ENCODE data around the gene COX17. TPM values are rescaled to one million over a fixed set of nuclear protein-coding genes. Genes with fewer than 3 reads are reported as not detected.
A peak's percentile ranks its signal among the peaks of the same experiment; 100 is the strongest.
"Not testable (repeated sequence)": the region's sequence is repeated elsewhere in the genome, so short reads cannot be mapped to it uniquely, and the experiment has no call there.

Gene COX17
- total and polyA plus RNA-seq, 12 donors: 38.3 to 555 (median 104) TPM

GRCh38 chr3:119681279-119681678 is 4.1 kb upstream of the COX17 start:
- DNase-seq: no peak

DNA sequence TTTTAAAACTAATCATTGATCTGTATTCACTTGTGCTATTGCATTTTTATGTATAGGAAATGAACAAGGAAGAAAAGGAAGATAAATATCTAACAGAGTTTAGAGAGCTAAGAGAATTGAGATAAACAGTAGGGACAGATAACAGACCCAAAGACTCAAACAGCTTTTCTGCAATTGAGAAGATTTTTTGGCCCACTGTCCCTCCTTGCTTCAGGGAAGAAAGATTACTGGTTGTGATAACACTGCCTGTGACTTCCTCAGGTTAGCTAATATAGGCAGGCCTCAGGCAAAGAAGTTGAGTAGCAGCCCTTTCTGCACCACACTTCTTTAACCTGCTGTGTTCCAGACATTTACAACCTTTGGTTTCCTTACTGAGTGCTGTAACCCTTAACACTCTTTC is 2.7 kb upstream of the COX17 start:
- intact Hi-C loops (cut with DNase I): loop anchor here (10.0 kb wide), 3 partner anchors 75 to 405 kb away; partner anchors contain the start of gene PLA1A (in 1 of the 2)
- Histone ChIP-seq H3K4me3 (no peak overlapping the region), H3K9me3 (replicated peaks in 1 of 3) (no peaks in the 10 kb centered on the region), H3K4me1 (replicated peaks in 1 of 2) (peaks cover 8 to 16% of the 10 kb centered on the region in 2 donors), H3K27me3 (no peaks in the 10 kb centered on the region), H3K36me3 (replicated peaks in 1 of 2) (no peaks in the 10 kb centered on the region), H3K27ac (no peak overlapping the region)
- DNase-seq: no peak
- TF ChIP-seq POLR2A (IDR thresholded peaks at IDR 0.05): no peak
- TF ChIP-seq, protein P1, sequence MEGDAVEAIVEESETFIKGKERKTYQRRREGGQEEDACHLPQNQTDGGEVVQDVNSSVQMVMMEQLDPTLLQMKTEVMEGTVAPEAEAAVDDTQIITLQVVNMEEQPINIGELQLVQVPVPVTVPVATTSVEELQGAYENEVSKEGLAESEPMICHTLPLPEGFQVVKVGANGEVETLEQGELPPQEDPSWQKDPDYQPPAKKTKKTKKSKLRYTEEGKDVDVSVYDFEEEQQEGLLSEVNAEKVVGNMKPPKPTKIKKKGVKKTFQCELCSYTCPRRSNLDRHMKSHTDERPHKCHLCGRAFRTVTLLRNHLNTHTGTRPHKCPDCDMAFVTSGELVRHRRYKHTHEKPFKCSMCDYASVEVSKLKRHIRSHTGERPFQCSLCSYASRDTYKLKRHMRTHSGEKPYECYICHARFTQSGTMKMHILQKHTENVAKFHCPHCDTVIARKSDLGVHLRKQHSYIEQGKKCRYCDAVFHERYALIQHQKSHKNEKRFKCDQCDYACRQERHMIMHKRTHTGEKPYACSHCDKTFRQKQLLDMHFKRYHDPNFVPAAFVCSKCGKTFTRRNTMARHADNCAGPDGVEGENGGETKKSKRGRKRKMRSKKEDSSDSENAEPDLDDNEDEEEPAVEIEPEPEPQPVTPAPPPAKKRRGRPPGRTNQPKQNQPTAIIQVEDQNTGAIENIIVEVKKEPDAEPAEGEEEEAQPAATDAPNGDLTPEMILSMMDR (IDR thresholded peaks at IDR 0.05): no peak

More at GRCh38 chr3:119681279-119681678, 4.1 kb upstream of the COX17 start:
- Histone ChIP-seq H3K4me1 (replicated peaks in 1 of 2) (peaks cover under 1 to 2% of the 10 kb centered on the region in 2 donors), H3K4me3 (no peak overlapping the region), H3K36me3 (replicated peaks in 1 of 2) (no peaks in the 10 kb centered on the region), H3K27me3 (no peaks in the 10 kb centered on the region), H3K27ac (no peak overlapping the region), H3K9me3 (replicated peaks in 1 of 3) (no peaks in the 10 kb centered on the region)
- 34 to 46% (median 39%) methylated on average over 1 of the region's 1 CpG for WGBS, 4 donors
- intact Hi-C loops (cut with DNase I): loop anchor here (10.0 kb wide), 2 partner anchors 86 to 406 kb away; partner anchors contain the start of gene PLA1A (in 1 of the 2)
- TF ChIP-seq, protein P1 (IDR thresholded peaks at IDR 0.05): peak in 5 of 6 experiments; percentile 49 to 67 (median 59)
- no peak for TF ChIP-seq POLR2A (IDR thresholded peaks at IDR 0.05)

- Histone ChIP-seq H3K27ac (peak overlapping the region in 1 of 5 donors; percentile 88), H3K4me1 (replicated peaks in 1 of 2) (peaks cover 8 to 19% of the 10 kb centered on the region in 2 donors), H3K36me3 (replicated peaks in 1 of 2) (peaks cover 0 to 14% of the 10 kb centered on the region in 2 donors)
- DNase-seq; H3K4me3 ChIP-seq; H3K27me3 ChIP-seq; H3K9me3 ChIP-seq (replicated peaks in 1 of 3): not testable (repeated sequence)
- 95 to 97% (median 97%) methylated on average over 10 of the region's 10 CpGs for WGBS, 4 donors
- intact Hi-C loops (cut with DNase I): loop anchor here in 1 of 2 donors (10.0 kb wide), 1 partner anchor 73 kb away; no protein-coding TSS in a partner anchor
Observed at GRCh38 chr3:119678209-119678608, 1.0 kb upstream of the COX17 start.

GRCh38 chr3:119677641-119677934 is 382 bp upstream of the COX17 start:
- no peak for TF ChIP-seq POLR2A (IDR thresholded peaks at IDR 0.05)
- TF ChIP-seq, protein P1 (IDR thresholded peaks at IDR 0.05): no peak
- Histone ChIP-seq H3K36me3 (replicated peaks in 1 of 2) (peaks cover 0 to 20% of the 10 kb centered on the region in 2 donors), H3K27me3 (no peaks in the 10 kb centered on the region), H3K9me3 (replicated peaks in 1 of 3) (no peaks in the 10 kb centered on the region), H3K4me3 (peak overlapping the region in 3 of 4 donors; percentile 14 to 83 (median 67)), H3K27ac (peak overlapping the region; percentile 88 to 97 (median 93)), H3K4me1 (replicated peaks in 1 of 2) (peaks cover 8 to 24% of the 10 kb centered on the region in 2 donors)
- no peak for DNase-seq
- intact Hi-C loops (cut with DNase I): loop anchor here in 1 of 2 donors (10.0 kb wide), 1 partner anchor 73 kb away; no protein-coding TSS in a partner anchor
- 7 to 15% (median 10%) methylated on average over 6 of the region's 6 CpGs for WGBS, 4 donors

DNA sequence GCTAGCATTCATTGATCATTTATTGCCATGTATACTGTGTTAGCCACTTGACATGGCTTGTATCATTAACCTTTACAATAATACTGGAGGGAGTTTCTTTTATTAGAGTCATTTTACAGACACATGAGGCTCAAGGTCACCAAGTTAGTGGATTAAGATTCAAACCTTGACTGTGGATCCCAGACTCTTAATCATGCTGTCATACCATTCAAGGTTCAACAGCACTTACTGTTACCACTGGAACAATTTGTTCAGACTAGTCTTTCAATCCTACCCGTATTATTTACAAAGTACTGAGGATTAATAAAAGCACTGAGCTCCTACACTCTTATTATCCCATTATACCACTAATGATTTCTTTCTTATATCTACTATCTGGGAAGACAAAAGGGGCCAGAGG is 1.2 kb downstream of the COX17 start:
- Histone ChIP-seq H3K27ac (peak overlapping the region; percentile 66 to 97 (median 93)), H3K27me3 (no peaks in the 10 kb centered on the region), H3K4me1 (replicated peaks in 1 of 2) (peaks cover 8 to 29% of the 10 kb centered on the region in 2 donors), H3K9me3 (replicated peaks in 1 of 3) (no peaks in the 10 kb centered on the region), H3K4me3 (peak overlapping the region in 2 of 4 donors; percentile 67 to 83), H3K36me3 (replicated peaks in 1 of 2) (peaks cover 0 to 28% of the 10 kb centered on the region in 2 donors)
- 14 to 43% (median 19%) methylated on average over 1 of the region's 1 CpG for WGBS, 4 donors
- intact Hi-C loops (cut with DNase I): loop anchor here in 1 of 2 donors (10.0 kb wide), 1 partner anchor 71 kb away; no protein-coding TSS in a partner anchor
- peak in 1 of 7 donors; percentile 10 for DNase-seq
- peak in 1 of 2 donors; percentile 41 for TF ChIP-seq POLR2A (IDR thresholded peaks at IDR 0.05)
- TF ChIP-seq, protein P1 (IDR thresholded peaks at IDR 0.05): no peak

All from adrenal gland (tissue), 12 donors.